WERI-Rb-1 (cell line): Measurements from ENCODE around the gene CAMK1.

Experiments used
- DNase-seq: peaks from one replicate; pipeline ENCODE4 v3.0.0-alpha.2; 2020
- H3K27ac ChIP-seq: fragments of 250-450 bp; sonication (Bioruptor Pico); 2 replicates; pipeline ENCODE4 v1.5.1; 2020; ENCODE audit warnings: mild to moderate bottlenecking, moderate library complexity
- H3K27me3 ChIP-seq: fragments of 250-450 bp; sonication (Bioruptor Pico); 2 replicates; pipeline ENCODE4 v1.5.1; 2021; ENCODE audit warnings: mild to moderate bottlenecking, low read depth, moderate library complexity; ENCODE audit not compliant: insufficient read depth, severe bottlenecking
- H3K36me3 ChIP-seq: fragments of 250-450 bp; sonication (Bioruptor Pico); 2 replicates; pipeline ENCODE4 v1.5.1; 2020; ENCODE audit warnings: mild to moderate bottlenecking, moderate library complexity
- H3K4me3 ChIP-seq: 2 replicates; pipeline ENCODE4 v1.5.1; 2011; ENCODE audit warnings: low read depth, mild to moderate bottlenecking, control low read depth, low read length
- H3K9me3 ChIP-seq: fragments of 250-450 bp; sonication (Bioruptor Pico); 2 replicates; pipeline ENCODE4 v1.5.1; 2021; ENCODE audit warnings: mild to moderate bottlenecking, moderate library complexity; ENCODE audit not compliant: severe bottlenecking
- CTCF ChIP-seq: IDR thresholded peaks from 2 replicates; pipeline ENCODE4 v1.5.1; 2011; ENCODE audit warnings: low read depth, mild to moderate bottlenecking, control low read depth, inconsistent platforms, low read length

Gene CAMK1

GRCh38 chr3:9721700-9722060 is 48.1 kb downstream of the CAMK1 start:
- no peaks in the 10 kb centered on the region for H3K27me3 ChIP-seq
- TF ChIP-seq CTCF: no peak
- no peaks in the 10 kb centered on the region for H3K9me3 ChIP-seq
- no peak for DNase-seq
- H3K4me3 ChIP-seq: no peak overlapping the region
- H3K27ac ChIP-seq: no peak overlapping the region
- H3K36me3 ChIP-seq: no peaks in the 10 kb centered on the region

DNA sequence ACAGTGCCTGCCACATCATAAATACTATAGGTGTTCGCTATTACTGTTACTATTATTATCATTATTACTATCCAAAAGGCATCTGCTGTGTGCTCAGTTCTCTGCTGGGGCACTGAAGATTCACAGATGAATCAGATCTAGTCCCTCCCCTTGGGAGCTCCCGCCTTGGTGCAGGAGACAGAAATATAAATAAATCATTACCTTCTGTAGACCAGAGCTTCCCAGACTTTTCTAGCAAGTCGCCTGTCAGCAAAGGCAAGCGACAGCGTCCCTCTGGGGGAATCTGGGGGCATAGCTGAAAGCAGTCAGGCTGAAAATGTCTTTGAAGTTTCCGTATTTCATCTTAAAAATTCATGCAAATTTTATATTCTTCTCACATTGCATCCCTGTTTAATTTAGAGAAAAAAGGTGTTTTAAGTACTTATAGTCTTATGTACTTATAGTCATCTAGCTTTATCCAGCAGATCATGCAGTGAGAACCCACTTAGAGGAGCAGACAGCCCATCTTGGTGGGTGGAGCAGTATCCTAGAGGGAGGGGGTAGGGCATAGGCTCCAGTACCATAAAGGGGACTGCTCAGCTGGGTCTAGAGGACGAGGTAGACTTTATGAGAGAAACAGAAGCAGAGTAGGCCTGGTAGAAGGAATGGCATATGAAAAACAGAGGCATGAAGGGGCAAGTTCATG is 48.6 kb downstream of the CAMK1 start:
- DNase-seq: peak; percentile 41
- H3K27ac ChIP-seq: 0 out of 2 replicates have a peak overlapping the region, but pooled peaks have one; percentile 3
- peak; percentile 21; the same call in 1 of the 2 replicates for TF ChIP-seq CTCF
- H3K9me3 ChIP-seq: no peaks in the 10 kb centered on the region
- no peak overlapping the region; the same call in 1 of the 2 replicates for H3K4me3 ChIP-seq
- H3K27me3 ChIP-seq: no peaks in the 10 kb centered on the region
- H3K36me3 ChIP-seq: no peaks in the 10 kb centered on the region

DNA sequence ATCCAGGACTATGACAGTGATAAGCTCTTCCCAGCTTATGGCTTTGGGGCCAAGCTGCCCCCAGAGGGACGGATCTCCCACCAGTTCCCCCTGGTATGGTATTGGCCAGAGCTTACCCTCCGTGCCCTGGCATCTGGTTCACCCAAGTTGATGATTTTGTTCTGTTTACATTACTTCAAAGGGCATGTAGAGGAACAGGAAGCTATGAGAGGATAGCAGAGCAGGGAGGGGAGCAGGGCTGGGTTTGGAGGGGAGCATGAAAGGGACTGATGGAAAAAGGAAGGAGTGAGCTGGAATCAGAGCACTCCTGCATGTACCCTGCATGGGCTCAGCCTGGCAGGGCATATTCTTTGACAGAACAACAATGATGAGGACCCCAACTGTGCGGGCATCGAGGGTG is 51.6 kb downstream of the CAMK1 start:
- Histone ChIP-seq H3K27me3 (no peaks in the 10 kb centered on the region), H3K27ac (no peak overlapping the region), H3K4me3 (no peak overlapping the region), H3K9me3 (no peaks in the 10 kb centered on the region), H3K36me3 (no peaks in the 10 kb centered on the region)
- peak; percentile 26 for DNase-seq
- no peak for TF ChIP-seq CTCF

GRCh38 chr3:9717563-9717962 is 52.2 kb downstream of the CAMK1 start:
- no peaks in the 10 kb centered on the region for H3K36me3 ChIP-seq
- TF ChIP-seq CTCF: no peak
- no peaks in the 10 kb centered on the region for H3K27me3 ChIP-seq
- no peaks in the 10 kb centered on the region for H3K9me3 ChIP-seq
- no peak overlapping the region for H3K4me3 ChIP-seq
- no peak for DNase-seq
- H3K27ac ChIP-seq: no peak overlapping the region

DNA sequence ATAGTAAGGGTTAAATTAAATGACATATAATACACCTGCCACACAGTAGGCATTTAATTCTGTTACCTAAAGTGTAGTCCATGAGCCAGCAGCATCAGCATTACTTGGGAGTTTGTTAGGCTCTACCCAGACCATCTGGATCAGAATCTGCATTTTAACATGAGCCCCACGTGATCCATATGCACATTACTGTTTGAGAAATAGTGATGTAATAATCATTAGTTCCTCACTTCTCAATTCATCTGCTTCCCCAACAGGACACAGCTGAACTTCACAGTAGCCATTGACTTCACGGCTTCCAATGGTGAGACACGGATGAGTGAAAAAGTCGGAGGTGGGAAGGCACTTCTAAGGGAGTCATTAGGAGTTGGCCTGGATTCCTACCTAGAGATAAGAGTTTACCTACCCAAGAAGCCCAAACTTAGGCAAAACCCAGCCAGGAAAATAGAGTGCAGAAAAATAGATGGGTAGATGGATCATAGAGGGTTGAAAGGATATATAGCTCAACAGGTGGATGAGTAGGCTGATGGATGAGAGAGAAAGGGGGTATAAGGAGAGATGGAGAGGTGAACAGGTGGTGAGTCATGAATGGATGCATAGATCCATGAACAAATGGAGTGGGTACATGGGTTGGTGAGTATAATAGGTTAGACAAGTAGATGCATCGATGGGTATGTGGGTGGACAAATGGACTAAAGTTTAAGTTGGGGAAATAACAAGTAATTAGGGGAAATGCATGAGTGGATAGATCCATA is 52.8 kb downstream of the CAMK1 start:
- TF ChIP-seq CTCF: no peak
- Histone ChIP-seq H3K27ac (no peak overlapping the region), H3K9me3 (no peaks in the 10 kb centered on the region), H3K4me3 (no peak overlapping the region), H3K27me3 (no peaks in the 10 kb centered on the region), H3K36me3 (no peaks in the 10 kb centered on the region)
- DNase-seq: no peak
